Glutamatergic neuron (in vitro differentiated cells): Measurements from ENCODE around the gene RAPGEF5. TPM values are rescaled to one million over a fixed set of nuclear protein-coding genes. Genes with fewer than 3 reads are reported as not detected.

Experiments
- DNase-seq: peaks from one replicate; pipeline ENCODE4 v3.0.0; 2022
- H3K27ac Mint-ChIP-seq: one replicate; pipeline ENCODE4 v1.8.0; 2020; ENCODE audit warnings: mild to moderate bottlenecking, mixed read lengths, inconsistent platforms; ENCODE audit not compliant: unreplicated experiment
- H3K27me3 Mint-ChIP-seq: one replicate; pipeline ENCODE4 v1.8.0; 2020; ENCODE audit warnings: mild to moderate bottlenecking, moderate library complexity, mixed read lengths, inconsistent platforms; ENCODE audit not compliant: unreplicated experiment
- H3K36me3 Mint-ChIP-seq: one replicate; pipeline ENCODE4 v1.8.0; 2020; ENCODE audit warnings: mild to moderate bottlenecking, mixed read lengths, inconsistent platforms; ENCODE audit not compliant: unreplicated experiment
- H3K4me1 Mint-ChIP-seq: one replicate; pipeline ENCODE4 v1.8.0; 2020; ENCODE audit warnings: mild to moderate bottlenecking, low read depth, mixed read lengths, inconsistent platforms; ENCODE audit not compliant: unreplicated experiment
- H3K4me3 Mint-ChIP-seq: one replicate; pipeline ENCODE4 v1.8.0; 2020; ENCODE audit warnings: mild to moderate bottlenecking, mixed read lengths, inconsistent platforms; ENCODE audit not compliant: unreplicated experiment
- H3K9me3 Mint-ChIP-seq: one replicate; pipeline ENCODE4 v1.8.0; 2020; ENCODE audit warnings: mild to moderate bottlenecking, moderate library complexity, mixed read lengths, inconsistent platforms; ENCODE audit not compliant: unreplicated experiment
- CTCF ChIP-seq: fragments of 200-600 bp; sonication (generic); IDR thresholded peaks from one replicate; pipeline ENCODE4 v1.5.0; 2021; ENCODE audit not compliant: partially characterized antibody, unreplicated experiment
- total RNA-seq: library from RNA; stranded (reverse); fragmentation: NEBNext Ultra II Directional; extraction: Animal tissue kit (Norgen Biotek cat#: 25700); gene quantifications from one replicate; pipeline ENCODE4 v1.2.1, GENCODE V29; 2021; ENCODE audit not compliant: unreplicated experiment

Gene RAPGEF5
- total RNA-seq, 1 donor from 2014 or later: 169 TPM

DNA sequence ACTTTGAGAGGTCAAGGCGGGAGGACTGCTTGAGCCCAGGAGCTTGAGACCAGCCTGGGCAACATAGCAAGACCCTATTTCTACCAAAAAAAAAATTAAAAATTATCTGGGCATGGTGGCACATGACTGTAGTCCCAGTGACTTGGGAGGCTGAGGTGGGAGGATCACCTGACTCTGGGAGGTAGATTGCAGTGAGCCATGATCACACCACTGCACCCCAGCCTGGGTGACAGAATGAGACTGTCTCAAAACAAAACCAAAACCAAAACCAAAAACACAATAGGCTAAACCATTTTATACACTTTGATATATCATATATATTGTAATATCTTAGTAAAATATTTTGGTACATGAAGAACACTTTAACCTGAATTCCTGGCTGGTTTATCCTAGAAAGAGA lies 101.6 kb downstream of the RAPGEF5 start:
- H3K4me1 Mint-ChIP-seq: peaks cover 37% of the 10 kb centered on the region
- peaks cover 3% of the 10 kb centered on the region for H3K27me3 Mint-ChIP-seq
- H3K9me3 Mint-ChIP-seq: no peaks in the 10 kb centered on the region
- no peaks in the 10 kb centered on the region for H3K36me3 Mint-ChIP-seq
- H3K27ac Mint-ChIP-seq: no peak overlapping the region
- no peak for DNase-seq
- TF ChIP-seq CTCF: no peak
- H3K4me3 Mint-ChIP-seq: no peak overlapping the region

GRCh38 chr7:22252936-22253536 lies 103.9 kb downstream of the RAPGEF5 start:
- Mint-ChIP-seq H3K27me3 (peaks cover 5% of the 10 kb centered on the region), H3K36me3 (no peaks in the 10 kb centered on the region), H3K9me3 (no peaks in the 10 kb centered on the region), H3K4me3 (peak overlapping the region; percentile 75), H3K4me1 (peaks cover 51% of the 10 kb centered on the region), H3K27ac (peak overlapping the region; percentile 85)
- no peak for TF ChIP-seq CTCF
- DNase-seq: no peak

- no peak for DNase-seq
- peaks cover 51% of the 10 kb centered on the region for H3K4me1 Mint-ChIP-seq
- no peaks in the 10 kb centered on the region for H3K36me3 Mint-ChIP-seq
- H3K27ac Mint-ChIP-seq: peak overlapping the region; percentile 73
- TF ChIP-seq CTCF: no peak
- peaks cover 5% of the 10 kb centered on the region for H3K27me3 Mint-ChIP-seq
- H3K9me3 Mint-ChIP-seq: no peaks in the 10 kb centered on the region
- peak overlapping the region; percentile 75 for H3K4me3 Mint-ChIP-seq
Observed at GRCh38 chr7:22252016-22252415, 104.9 kb downstream of the RAPGEF5 start.

GRCh38 chr7:22251281-22251680 lies 105.7 kb downstream of the RAPGEF5 start:
- no peak for DNase-seq
- Mint-ChIP-seq H3K4me3 (no peak overlapping the region), H3K9me3 (peaks cover 2% of the 10 kb centered on the region), H3K4me1 (peaks cover 46% of the 10 kb centered on the region), H3K27ac (no peak overlapping the region), H3K27me3 (peaks cover 5% of the 10 kb centered on the region), H3K36me3 (peaks cover 6% of the 10 kb centered on the region)
- TF ChIP-seq CTCF: no peak

DNA sequence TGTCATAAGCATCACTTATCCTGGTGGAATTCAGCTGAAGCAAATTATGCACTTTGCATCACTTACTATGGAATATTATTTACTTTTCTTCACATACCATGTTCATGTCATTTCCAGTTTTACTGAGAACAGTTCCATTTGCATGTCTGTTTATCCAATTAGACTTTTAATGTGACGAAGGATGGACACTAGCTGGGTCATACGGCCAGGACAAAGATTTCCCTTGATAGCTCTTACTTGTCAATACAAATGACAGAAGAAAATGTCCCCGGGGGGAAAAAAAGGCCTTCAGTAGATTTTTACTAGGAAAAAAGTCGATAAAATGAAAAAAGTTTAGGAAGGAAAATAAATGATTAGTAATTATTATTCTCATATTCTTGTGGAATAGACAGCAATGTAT lies 106.6 kb downstream of the RAPGEF5 start:
- no peak for TF ChIP-seq CTCF

More for the DNA sequence above, 106.6 kb downstream of the RAPGEF5 start:
- Mint-ChIP-seq H3K4me1 (peaks cover 41% of the 10 kb centered on the region), H3K27ac (no peak overlapping the region), H3K27me3 (peaks cover 5% of the 10 kb centered on the region), H3K9me3 (peaks cover 2% of the 10 kb centered on the region), H3K4me3 (peak overlapping the region; percentile 17), H3K36me3 (peaks cover 15% of the 10 kb centered on the region)
- no peak for DNase-seq
